Measurements from ENCODE around the gene ZNF692.
"Not testable (repeated sequence)": the region's sequence is repeated elsewhere in the genome, so short reads cannot be mapped to it uniquely, and the experiment has no call there.

ZNF692 gene

GRCh38 chr1:248849152-248849551 lies 9.7 kb downstream of the ZNF692 start:
- DNase-seq = no peak

- no peak for DNase-seq
Measured at GRCh38 chr1:248848602-248849001, 10.3 kb downstream of the ZNF692 start.

DNA sequence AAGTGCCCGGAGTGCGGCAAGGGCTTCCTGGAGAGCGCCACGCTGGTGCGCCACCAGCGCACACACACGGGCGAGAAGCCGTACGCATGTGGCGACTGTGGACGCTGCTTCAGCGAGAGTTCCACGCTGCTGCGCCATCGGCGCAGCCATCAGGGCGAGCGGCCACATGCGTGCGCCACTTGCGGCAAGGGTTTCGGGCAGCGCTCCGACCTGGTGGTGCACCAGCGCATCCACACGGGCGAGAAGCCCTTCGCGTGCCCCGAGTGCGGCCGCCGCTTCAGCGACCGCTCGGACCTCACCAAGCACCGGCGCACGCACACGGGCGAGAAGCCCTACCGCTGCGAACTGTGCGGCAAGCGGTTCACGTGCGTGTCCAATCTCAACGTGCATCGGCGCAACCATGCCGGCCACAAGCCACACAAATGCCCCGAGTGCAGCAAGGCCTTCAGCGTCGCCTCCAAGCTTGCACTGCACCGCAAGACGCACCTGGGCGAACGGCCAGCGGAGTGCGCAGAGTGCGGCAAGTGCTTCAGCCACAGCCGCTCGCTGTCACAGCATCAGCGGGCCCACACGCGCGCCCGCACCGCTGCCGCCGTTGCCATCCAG lies 10.8 kb downstream of the ZNF692 start:
- DNase-seq = no peak

- no peak for DNase-seq
Measured at GRCh38 chr1:248847181-248847955, 11.5 kb downstream of the ZNF692 start.

- no peak for DNase-seq
Measured at GRCh38 chr1:248844526-248844925, 14.4 kb downstream of the ZNF692 start.

- DNase-seq = no peak
Measured at GRCh38 chr1:248843687-248844086, 15.2 kb downstream of the ZNF692 start.

DNA sequence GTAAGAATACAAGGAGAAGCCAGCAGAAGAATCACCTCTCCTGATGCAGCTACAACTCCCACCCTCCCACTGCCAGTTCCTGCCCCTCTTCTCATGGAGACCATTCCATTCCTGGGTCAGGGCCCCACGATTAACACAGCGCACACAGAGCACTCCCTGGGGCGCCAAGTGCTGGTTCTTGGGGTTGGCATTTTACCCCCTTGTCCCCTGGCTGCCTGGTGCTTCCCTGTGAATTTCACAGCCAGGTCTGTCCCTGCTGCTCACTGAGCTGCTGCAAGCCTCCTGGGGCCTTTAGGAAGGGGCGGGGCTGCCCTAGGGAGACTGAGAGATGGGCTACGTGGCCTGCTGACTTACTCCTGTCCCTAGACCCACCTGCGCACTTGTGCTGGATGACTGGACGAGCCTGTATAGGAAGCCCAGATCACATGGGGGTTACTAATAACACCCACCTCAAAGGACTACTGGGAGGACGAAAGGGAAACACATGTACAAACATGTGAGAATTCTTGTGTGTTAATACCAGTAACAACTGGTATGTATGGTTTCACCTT lies 16.0 kb downstream of the ZNF692 start:
- no peak for DNase-seq

- DNase-seq = peak; percentile 45
Measured at GRCh38 chr1:248841702-248842395, 17.0 kb downstream of the ZNF692 start.

DNA sequence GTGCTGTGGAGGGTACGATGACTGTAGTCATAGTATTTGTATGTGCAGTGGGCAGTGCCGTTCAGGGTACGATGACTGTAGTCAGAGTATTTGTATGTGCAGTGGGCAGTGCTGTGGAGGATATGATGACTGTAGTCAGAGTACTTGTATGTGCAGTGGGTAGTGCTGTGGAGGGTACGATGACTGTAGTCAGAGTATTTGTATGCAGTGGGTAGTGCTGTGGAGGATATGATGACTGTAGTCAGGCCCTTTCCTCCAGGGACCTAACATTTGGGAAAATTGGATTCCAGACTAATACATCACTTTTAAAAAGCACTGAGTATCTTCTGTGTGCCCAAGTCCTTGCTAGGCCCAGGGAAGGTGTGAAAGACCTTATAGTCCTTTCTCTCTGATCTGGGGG lies 17.9 kb downstream of the ZNF692 start:
- no peak for DNase-seq

- DNase-seq = no peak
Measured at GRCh38 chr1:248839168-248839555, 19.7 kb downstream of the ZNF692 start.

DNA sequence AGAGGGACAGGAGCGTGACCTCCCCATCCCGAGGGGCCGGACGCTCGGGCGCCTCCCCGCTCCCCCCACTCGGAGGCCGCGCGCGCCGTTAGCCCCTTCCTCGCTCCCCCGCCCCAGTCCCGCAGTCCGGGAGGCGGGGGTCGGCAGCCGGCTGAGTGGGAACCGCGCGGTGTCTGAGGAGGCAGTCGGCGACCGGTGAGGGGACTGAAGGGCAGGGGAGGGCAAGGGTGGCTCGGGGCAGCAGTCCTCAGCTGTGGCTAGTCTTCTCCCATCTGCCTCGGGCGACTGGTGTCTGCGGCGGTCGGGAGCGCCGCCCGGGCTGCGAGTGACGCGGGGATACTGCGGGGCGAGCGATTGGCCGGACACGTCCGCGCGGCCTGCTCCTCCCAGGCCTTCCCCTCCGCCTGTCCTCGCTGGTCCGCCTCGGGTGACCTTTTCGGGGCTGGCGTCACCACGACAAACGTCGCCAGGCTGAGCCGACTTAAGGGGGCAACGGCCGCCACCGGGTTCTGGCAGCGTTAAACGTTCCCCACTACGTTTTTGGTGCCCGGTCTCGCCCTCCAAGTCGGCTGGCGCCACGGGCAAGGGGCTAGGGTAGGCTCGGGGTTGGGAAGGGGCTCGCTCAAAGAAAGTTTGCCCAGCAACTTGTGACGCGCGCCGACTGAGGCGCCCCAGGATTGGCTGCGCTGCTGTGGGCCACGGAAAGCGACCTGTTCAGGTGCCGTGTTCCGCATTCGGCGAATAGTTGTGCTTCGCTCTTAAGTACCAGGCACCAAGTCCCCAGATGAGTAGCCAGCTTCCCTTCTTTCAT lies 20.3 kb downstream of the ZNF692 start:
- DNase-seq = peak; percentile 75

- peak; percentile 95 for DNase-seq
Measured at GRCh38 chr1:248837781-248838356, 21.0 kb downstream of the ZNF692 start, which contains the start of gene ZNF672. ZNF672 (plus strand) TSS chr1:248838224; CDS start chr1:248847275, 9,051 bp downstream.

DNA sequence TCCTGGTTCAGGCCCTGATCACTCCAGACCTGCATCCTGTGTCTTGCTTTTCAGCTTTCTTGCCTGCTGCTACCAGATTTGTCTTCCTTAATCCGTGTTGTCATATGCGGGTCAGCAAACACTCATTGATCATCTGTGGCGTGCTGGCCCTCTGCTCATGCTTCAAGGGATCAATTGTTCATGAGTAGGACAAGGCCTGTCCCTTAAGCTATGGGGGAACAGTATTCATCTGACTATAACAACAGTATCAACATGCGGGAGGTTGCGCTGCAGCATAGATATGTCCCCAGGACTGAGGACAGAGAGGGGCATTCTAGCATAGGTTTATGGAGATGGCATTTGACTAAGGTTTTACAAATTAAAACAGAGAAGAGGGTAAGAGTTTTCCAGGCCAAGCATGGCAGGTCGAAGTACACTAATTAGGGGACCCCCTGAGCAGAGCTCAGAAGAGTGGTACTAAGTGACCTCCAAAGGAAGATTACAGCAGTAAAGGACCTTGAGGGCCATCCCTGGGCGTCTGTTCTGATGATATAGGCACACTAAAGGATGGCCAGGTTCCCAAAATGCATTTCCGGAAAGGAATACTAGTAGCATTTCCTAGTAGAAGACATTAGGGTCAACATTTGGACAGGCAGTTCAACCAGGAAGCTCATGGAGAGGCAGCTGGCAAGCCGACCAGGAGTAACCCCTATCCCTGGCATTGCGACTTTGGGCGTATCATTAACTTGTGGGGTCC lies 21.7 kb downstream of the ZNF692 start:
- no peak for DNase-seq

DNA sequence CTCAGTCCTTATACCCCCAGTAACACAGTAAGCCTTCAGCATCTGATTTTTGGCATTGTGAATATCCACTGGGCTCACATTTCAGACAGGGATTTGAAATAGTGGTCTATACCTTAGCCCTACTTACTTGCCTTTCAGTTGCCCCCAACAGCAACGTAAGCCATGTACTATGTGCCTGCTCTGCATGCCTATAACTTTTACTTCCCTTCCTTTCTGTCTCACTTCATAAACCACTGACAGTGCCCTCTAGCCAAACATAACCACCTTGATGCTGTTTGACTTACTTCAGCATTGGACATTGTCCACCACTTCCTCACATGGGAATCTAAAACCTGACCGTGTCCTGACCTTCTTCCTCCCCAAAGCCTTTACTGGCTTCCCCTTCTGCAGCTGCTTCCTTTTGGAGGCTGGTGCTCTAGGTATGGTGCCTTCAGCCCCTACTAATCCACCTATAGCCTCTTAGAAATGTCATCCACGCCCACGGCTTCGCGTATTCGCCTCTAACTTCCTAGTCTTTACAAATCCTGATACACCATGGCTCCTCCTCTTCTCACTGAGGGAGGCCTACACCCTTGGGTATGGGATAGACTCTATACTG lies 24.4 kb downstream of the ZNF692 start:
- no peak for DNase-seq

- DNase-seq = no peak
Measured at GRCh38 chr1:248831842-248832241, 27.0 kb downstream of the ZNF692 start.

DNA sequence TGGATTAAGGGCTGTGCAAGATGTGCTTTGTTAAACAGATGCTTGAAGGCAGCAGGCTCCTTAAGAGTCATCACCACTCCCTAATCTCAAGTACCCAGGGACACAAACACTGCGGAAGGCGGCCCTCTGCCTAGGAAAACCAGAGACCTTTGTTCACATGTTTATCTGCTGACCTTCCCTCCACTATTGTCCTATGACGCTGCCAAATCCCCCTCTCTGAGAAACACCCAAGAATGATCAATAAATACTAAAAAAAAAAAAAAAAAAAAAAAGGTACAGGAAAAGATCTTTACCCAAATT lies 28.2 kb downstream of the ZNF692 start:
- not testable (repeated sequence) for DNase-seq

- no peak for DNase-seq
Measured at GRCh38 chr1:248828845-248829244, 30.0 kb downstream of the ZNF692 start.

DNA sequence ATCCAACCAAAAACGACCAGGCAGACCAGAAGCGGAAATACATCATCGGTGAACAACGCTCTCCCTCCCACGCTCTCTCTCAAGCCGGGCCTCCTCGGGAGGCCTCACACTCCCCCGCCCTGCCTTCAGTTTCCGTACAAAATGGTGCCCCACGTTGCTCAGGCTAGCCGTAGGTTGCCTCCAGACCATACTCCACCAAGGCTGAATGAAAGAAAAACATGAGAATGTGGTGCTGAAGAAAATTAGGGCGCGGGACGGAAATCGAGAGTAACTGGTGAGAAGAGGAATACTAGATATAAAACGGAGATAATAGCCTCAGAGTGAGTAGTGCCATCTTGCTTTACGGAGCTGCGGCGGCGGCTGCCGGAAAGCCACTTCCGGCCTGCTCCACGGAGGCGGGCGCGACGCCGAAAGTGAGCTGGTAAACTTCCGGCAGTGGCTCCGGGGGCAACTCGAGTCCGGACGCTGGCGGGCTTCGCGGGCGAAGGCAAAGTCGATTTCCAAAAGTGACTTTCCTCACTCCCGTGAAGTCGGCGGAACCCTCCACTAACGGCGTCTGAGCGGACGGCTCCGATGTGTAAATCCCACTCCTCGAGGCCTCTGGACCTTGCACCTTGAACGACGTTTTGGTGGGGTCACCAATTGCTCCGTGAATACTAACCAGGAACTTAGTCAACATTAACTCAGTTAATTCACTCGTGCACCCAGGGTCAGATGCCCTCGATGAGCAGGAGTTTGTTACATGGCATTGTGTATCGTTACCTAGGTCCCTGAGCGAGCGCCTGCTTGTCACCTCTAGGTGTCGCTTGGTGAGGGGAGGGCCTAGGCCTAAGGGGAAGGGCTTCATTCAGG lies 32.8 kb downstream of the ZNF692 start, which contains the start of gene SH3BP5L:
TSS of gene SH3BP5L (minus strand) at position 7 of the 852 bp plus-strand sequence. CDS start 980 bp downstream, outside the sequence.
- peak; percentile 93 for DNase-seq

DNA sequence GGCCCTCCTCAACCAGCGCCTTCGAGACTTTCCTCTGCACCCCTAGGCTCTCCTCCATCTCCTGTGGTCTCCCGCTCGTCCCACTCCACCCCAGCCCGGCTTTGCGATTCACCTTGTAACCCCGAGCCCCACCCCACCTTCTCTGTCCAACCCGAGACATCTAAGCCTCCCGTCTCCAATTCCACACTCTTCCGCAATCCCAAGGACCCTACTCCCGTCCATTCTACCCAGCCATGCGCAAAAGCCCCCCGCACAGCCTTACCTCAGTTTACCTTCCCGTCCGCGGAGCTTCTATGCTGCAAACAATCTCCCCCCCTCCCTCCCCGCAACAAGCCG lies 33.3 kb downstream of the ZNF692 start:
- no peak for DNase-seq

DNA sequence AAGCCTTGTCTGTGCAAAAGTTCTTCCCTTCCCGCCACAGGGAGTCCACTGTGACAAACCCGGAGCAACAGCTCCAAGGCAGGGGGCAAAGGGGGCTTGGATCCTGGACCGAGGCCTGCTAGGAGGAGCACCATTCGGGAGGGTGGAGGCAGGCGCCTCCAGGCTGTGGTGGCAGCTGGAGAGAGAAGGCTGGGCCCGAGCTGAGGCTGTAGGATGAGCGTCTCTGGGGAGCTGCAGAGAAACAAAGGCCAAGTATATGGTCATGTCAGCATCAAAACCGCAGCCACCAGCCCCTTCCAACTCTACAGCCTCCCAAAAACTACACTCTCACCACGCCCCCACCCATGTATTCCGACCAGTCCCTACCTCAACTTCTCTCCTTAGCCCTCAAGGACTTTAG lies 33.7 kb downstream of the ZNF692 start:
- no peak for DNase-seq
